IMR-90 (cell line): ENCODE measurements around the gene OR13G1. TPM values are rescaled to one million over a fixed set of nuclear protein-coding genes. Genes with fewer than 3 reads are reported as not detected.

Experiments
- ATAC-seq: fragments of 200-7000 bp; cut with Tn5 transposase; 2 replicates; pipeline ENCODE4 v1.9.1; 2020; ENCODE audit warnings: low read depth, mild to moderate bottlenecking, moderate library complexity
- BruUV-seq: library from RNA; stranded (reverse); fragments of 400-500 nt; replicated peaks from 2 replicates; lab custom pipeline; 2021; lab: Mats Ljungman, UMichigan
- CTCF ChIA-PET: fragments of 300-600 bp; formaldehyde crosslinking; extraction: SDS; loops from one replicate; lab custom pipeline; 2021; ENCODE audit warnings: antibody characterized with exemption; lab: Yijun Ruan, JAX
- POLR2A ChIA-PET: fragments of 300-600 bp; sonication (Branson Sonifier 250); formaldehyde crosslinking; loops from one replicate; lab custom pipeline; 2022; ENCODE audit warnings: antibody characterized with exemption; ENCODE audit not compliant: unreplicated experiment; lab: Charles Lee
- DNase-seq: peaks from one replicate; pipeline ENCODE4 v3.0.0; 2013
- H2AFZ ChIP-seq: replicated peaks from 2 replicates; pipeline ENCODE3; 2013; ENCODE audit warnings: low read length, mild to moderate bottlenecking; ENCODE audit not compliant: poor library complexity
- H2AK5ac ChIP-seq: 2 replicates; pipeline ENCODE4 v1.6.1; 2013; ENCODE audit warnings: low read depth, low read length, inconsistent platforms
- H2AK9ac ChIP-seq: replicated peaks from 2 replicates; pipeline ENCODE3; 2013; ENCODE audit warnings: mild to moderate bottlenecking, low read depth, low read length, moderate library complexity; ENCODE audit not compliant: poor library complexity
- H2BK120ac ChIP-seq: 2 replicates; pipeline ENCODE4 v1.6.1; 2013; ENCODE audit warnings: low read depth, low read length, inconsistent platforms
- H2BK15ac ChIP-seq: 3 replicates; pipeline ENCODE4 v1.6.1; 2013; ENCODE audit warnings: low read depth, low read length, inconsistent platforms
- H2BK20ac ChIP-seq: 2 replicates; pipeline ENCODE4 v1.6.1; 2013; ENCODE audit warnings: low read depth, mild to moderate bottlenecking, inconsistent platforms, low read length, moderate library complexity
- H2BK5ac ChIP-seq: 2 replicates; pipeline ENCODE4 v1.6.1; 2013; ENCODE audit warnings: mild to moderate bottlenecking, low read depth, low read length, inconsistent platforms; ENCODE audit not compliant: poor library complexity, severe bottlenecking
- H3K14ac ChIP-seq: replicated peaks from 2 replicates; pipeline ENCODE4 v1.6.1; 2013; ENCODE audit warnings: low read depth, low read length, inconsistent platforms
- H3K18ac ChIP-seq: 2 replicates; pipeline ENCODE4 v1.6.1; 2013; ENCODE audit warnings: low read depth, low read length, control low read depth
- H3K23ac ChIP-seq: 2 replicates; pipeline ENCODE4 v1.6.1; 2013; ENCODE audit warnings: low read depth, low read length, inconsistent platforms
- H3K27ac ChIP-seq: 2 replicates; pipeline ENCODE4 v1.5.1; 2013; ENCODE audit warnings: mild to moderate bottlenecking, control low read depth, low read length; ENCODE audit not compliant: insufficient read depth
- H3K27me3 ChIP-seq: 2 replicates; pipeline ENCODE4 v1.6.1; 2013; ENCODE audit warnings: low read length; ENCODE audit not compliant: control insufficient read depth, insufficient read depth
- H3K36me3 ChIP-seq: 2 replicates; pipeline ENCODE4 v1.6.1; 2013; ENCODE audit warnings: low read length, mixed read lengths; ENCODE audit not compliant: control insufficient read depth, insufficient read depth
- H3K4ac ChIP-seq: 2 replicates; pipeline ENCODE4 v1.6.1; 2013; ENCODE audit warnings: low read depth, low read length, inconsistent platforms
- H3K4me1 ChIP-seq: 2 replicates; pipeline ENCODE4 v1.6.1; 2013; ENCODE audit warnings: low read length, mixed read lengths; ENCODE audit not compliant: control insufficient read depth, insufficient read depth
- H3K4me2 ChIP-seq: 2 replicates; pipeline ENCODE4 v1.6.1; 2013; ENCODE audit warnings: low read depth, mild to moderate bottlenecking, control low read depth, low read length, moderate library complexity
- H3K4me3 ChIP-seq: 2 replicates; pipeline ENCODE4 v1.5.1; 2013; ENCODE audit warnings: low read depth, mild to moderate bottlenecking, control low read depth, low read length, moderate library complexity; ENCODE audit not compliant: insufficient read depth
- H3K56ac ChIP-seq: 2 replicates; pipeline ENCODE4 v1.6.1; 2013; ENCODE audit warnings: low read length, inconsistent platforms; ENCODE audit not compliant: insufficient read depth; ENCODE audit errors: extremely low read depth
- H3K79me1 ChIP-seq, 2 experiments: 2 replicates each; pipeline ENCODE4 v1.6.1; 2013; ENCODE audit warnings: low read length in 2 of 2, inconsistent platforms in 1 of 2, low read depth in 1 of 2
- H3K9ac ChIP-seq: 2 replicates; pipeline ENCODE4 v1.6.1; 2013; ENCODE audit warnings: low read depth, low read length, control low read depth
- H3K9me1 ChIP-seq: 2 replicates; pipeline ENCODE4 v1.6.1; 2013; ENCODE audit warnings: low read length, inconsistent platforms; ENCODE audit not compliant: insufficient read depth
- H3K9me3 ChIP-seq: 2 replicates; pipeline ENCODE4 v1.6.1; 2013; ENCODE audit warnings: low read length; ENCODE audit not compliant: control insufficient read depth, insufficient read depth
- H4K20me1 ChIP-seq: 2 replicates; pipeline ENCODE4 v1.6.1; 2013; ENCODE audit warnings: low read length, inconsistent platforms; ENCODE audit not compliant: insufficient read depth
- H4K5ac ChIP-seq: 2 replicates; pipeline ENCODE4 v1.6.1; 2013; ENCODE audit warnings: mild to moderate bottlenecking, low read depth, low read length, control low read depth
- H4K8ac ChIP-seq, 2 experiments: 2 replicates each; pipeline ENCODE4 v1.6.1; 2013; ENCODE audit warnings: low read depth in 2 of 2, low read length in 2 of 2, control low read depth in 1 of 2, inconsistent platforms in 1 of 2
- H4K91ac ChIP-seq: 2 replicates; pipeline ENCODE4 v1.6.1; 2013; ENCODE audit warnings: low read depth, low read length, inconsistent platforms; ENCODE audit not compliant: insufficient read depth
- CHD1 ChIP-seq: IDR thresholded peaks from 2 replicates; pipeline ENCODE4 v1.6.1; 2012; ENCODE audit warnings: low read depth, low read length, improper control_type of control experiment
- CTCF ChIP-seq: conservative IDR thresholded peaks from 2 replicates; pipeline ENCODE4 v1.5.1; 2012; ENCODE audit warnings: mild to moderate bottlenecking, low read depth, low read length, improper control_type of control experiment
- ELK1 ChIP-seq: fragments of 150-350 bp; IDR thresholded peaks from 2 replicates; pipeline ENCODE4 v1.6.1; 2016; ENCODE audit warnings: low read depth, mild to moderate bottlenecking, low read length, moderate library complexity, borderline replicate concordance
- FOS ChIP-seq: fragments of 150-350 bp; IDR thresholded peaks from 2 replicates; pipeline ENCODE4 v1.6.1; 2016; ENCODE audit warnings: low read depth, low read length
- MAFK ChIP-seq: IDR thresholded peaks from 2 replicates; pipeline ENCODE4 v1.6.1; 2012; ENCODE audit warnings: low read depth, low read length, improper control_type of control experiment
- MAZ ChIP-seq: IDR thresholded peaks from 2 replicates; pipeline ENCODE4 v1.6.1; 2012; ENCODE audit warnings: low read depth, mild to moderate bottlenecking, low read length, improper control_type of control experiment, moderate library complexity, borderline replicate concordance
- NFE2L2 ChIP-seq: fragments of 150-350 bp; IDR thresholded peaks from 2 replicates; pipeline ENCODE4 v1.6.1; 2016; ENCODE audit warnings: low read depth, mild to moderate bottlenecking, low read length
- POLR2A ChIP-seq: IDR thresholded peaks from 2 replicates; pipeline ENCODE4 v1.6.1; 2012; ENCODE audit warnings: mild to moderate bottlenecking, low read depth, low read length
- RAD21 ChIP-seq: IDR thresholded peaks from 2 replicates; pipeline ENCODE4 v1.6.1; 2012; ENCODE audit warnings: low read length, improper control_type of control experiment
- RFX5 ChIP-seq: IDR thresholded peaks from 2 replicates; pipeline ENCODE4 v1.8.0; 2012; ENCODE audit warnings: low read depth, mild to moderate bottlenecking, low read length, moderate library complexity
- SMC3 ChIP-seq: fragments of 150-350 bp; IDR thresholded peaks from 2 replicates; pipeline ENCODE4 v1.6.1; 2016; ENCODE audit warnings: low read depth, mild to moderate bottlenecking, antibody characterized with exemption, low read length, moderate library complexity
- USF2 ChIP-seq: fragments of 150-350 bp; IDR thresholded peaks from 2 replicates; pipeline ENCODE4 v1.6.1; 2017; ENCODE audit warnings: mild to moderate bottlenecking, antibody characterized with exemption, low read length, low read depth
- WGBS, 2 experiments: methylation state at CpG; one replicate each; pipeline versions ENCODE4 v1.1.5 to v1.1.7; 2013; ENCODE audit warnings: missing lambda C conversion rate in 2 of 2; ENCODE audit not compliant: insufficient read length in 1 of 2; ENCODE audit errors: extremely low coverage in 2 of 2; 5-methylcytosine and 5-hydroxymethylcytosine counted together
- dilution Hi-C: fragments of 300-500 bp; cut with HindIII; formaldehyde crosslinking; loops from one replicate; pipeline ENCODE4 v1.14.3; 2018; ENCODE audit warnings: low sequenced_read_pairs; ENCODE audit not compliant: unreplicated experiment
- in situ Hi-C: fragments of 300-500 bp; cut with MboI; formaldehyde crosslinking; loops from 3 replicates; pipeline ENCODE4 v1.14.3; 2019; ENCODE audit warnings: low sequenced_read_pairs, inconsistent platforms, mixed read lengths
- intact Hi-C: fragments of 100-400 bp; cut with micrococcal nuclease; formaldehyde crosslinking; loops from 2 replicates; pipeline ENCODE4 v1.10.0; 2022
- polyA plus RNA-seq, 3 experiments: library from polyadenylated mRNA; depleted of rRNA; stranded (reverse); fragments of >200 nt; gene quantifications; 2 replicates each; pipeline ENCODE4 v1.2.3, GENCODE V29; 2012; ENCODE audit warnings: low replicate concordance in 1 of 3
- total RNA-seq: library from RNA; depleted of rRNA; stranded (reverse); fragments of >200 nt; gene quantifications from 2 replicates; pipeline ENCODE4 v1.2.3, GENCODE V29; 2012

The OR13G1 gene
- total and polyA plus RNA-seq, 2 of the 4 experiments (the other 2 are of a cell fraction) = not detected

GRCh38 chr1:247713753-247714152, 34.2 kb upstream of the OR13G1 start:
- H2AK9ac ChIP-seq = no peak overlapping the region
- no peak overlapping the region for H3K27ac ChIP-seq
- H4K8ac ChIP-seq = no peak overlapping the region
- BruUV-seq = no TSS peak
- H3K14ac ChIP-seq = no peak overlapping the region
- no peak overlapping the region for H4K91ac ChIP-seq
- H3K56ac ChIP-seq = no peak overlapping the region
- 60% methylated on average over 1 of the region's 7 CpGs; no CpG with 5 or more reads in 1 of the 2 experiments for WGBS, 2 experiments
- no peak overlapping the region for H4K5ac ChIP-seq
- no peak overlapping the region for H2BK20ac ChIP-seq
- no peak overlapping the region for H2BK5ac ChIP-seq
- H3K9ac ChIP-seq = no peak overlapping the region
- H3K9me1 ChIP-seq = no peaks in the 10 kb centered on the region
- in situ Hi-C loops (no loop called here), dilution Hi-C loops (no loop called here), intact Hi-C loops (no loop called here)
- H3K23ac ChIP-seq = no peak overlapping the region
- H3K27me3 ChIP-seq = no peaks in the 10 kb centered on the region
- no peaks in the 10 kb centered on the region for H3K79me1 ChIP-seq
- no peak overlapping the region for H3K4ac ChIP-seq
- ChIA-PET POLR2A (no interaction called here), CTCF (no interaction called here)
- H3K4me1 ChIP-seq = no peaks in the 10 kb centered on the region
- no peak overlapping the region for H2BK120ac ChIP-seq
- H4K20me1 ChIP-seq = no peaks in the 10 kb centered on the region
- H2BK15ac ChIP-seq = no peak overlapping the region
- H3K36me3 ChIP-seq = no peaks in the 10 kb centered on the region
- peaks cover 8% of the 10 kb centered on the region for H3K9me3 ChIP-seq
- TF ChIP-seq MAZ = no peak
- TF ChIP-seq FOS = no peak
- no peak for TF ChIP-seq ELK1
- no peak for TF ChIP-seq SMC3
- no peak for TF ChIP-seq POLR2A
- TF ChIP-seq MAFK = no peak
- TF ChIP-seq RAD21 = no peak
- no peak for TF ChIP-seq CHD1
- no peak for TF ChIP-seq NFE2L2
- TF ChIP-seq USF2 = no peak
- no peak for TF ChIP-seq RFX5
- no peak for TF ChIP-seq CTCF
- no peak overlapping the region for H2AFZ ChIP-seq
- DNase-seq (no peak), ATAC-seq (no peak)
- no peak overlapping the region for H3K4me2 ChIP-seq
- no peak overlapping the region for H3K4me3 ChIP-seq
- no peak overlapping the region for H2AK5ac ChIP-seq
- H3K18ac ChIP-seq = no peak overlapping the region
